Measurements from ENCODE around the gene CFAP43. TPM values are rescaled to one million over a fixed set of nuclear protein-coding genes. Genes with fewer than 3 reads are reported as not detected.

The CFAP43 gene
- total and polyA plus RNA-seq, 2 donors (not counting 1 experiment from before 2014, with no cell fraction given) = 0.12 TPM; not detected in 1

DNA sequence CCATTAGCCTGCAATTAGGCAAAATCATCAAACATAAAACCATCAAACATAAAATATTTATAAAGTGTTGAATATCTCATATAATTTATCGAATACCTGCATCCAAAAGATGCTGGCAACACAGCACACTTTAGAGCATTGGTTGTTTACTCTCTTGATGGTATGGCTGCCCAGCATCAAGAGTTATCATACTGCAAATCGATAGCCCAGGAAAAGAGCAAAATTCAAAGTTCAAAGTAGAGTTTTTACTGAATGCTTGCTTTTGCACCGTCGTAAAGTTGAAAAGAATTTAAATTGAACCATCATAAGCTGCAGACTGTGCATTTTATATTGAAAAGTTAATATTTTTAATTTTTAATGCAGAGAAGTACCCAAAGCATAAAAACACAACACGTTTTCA is 32.6 kb upstream of the CFAP43 start:
- 92% methylated on average over 1 of the region's 5 CpGs for WGBS (ENCODE audit: insufficient coverage)
- POLR2A ChIA-PET = no interaction called here
- Histone ChIP-seq H2AFZ (ENCODE audit: insufficient read depth, low read depth, low read length, poor library complexity, severe bottlenecking) (no peak overlapping the region), H3K27me3 (replicated peaks in 1 of 4; ENCODE audit: control extremely low read depth in 1 of 4, control insufficient read depth in 3 of 4, insufficient read depth in 4 of 4, low read length in 3 of 4) (no peaks in the 10 kb centered on the region), H3K79me2 (ENCODE audit: control insufficient read depth, insufficient read depth, low read length) (peaks cover 48% of the 10 kb centered on the region), H4K20me1 (ENCODE audit: control insufficient read depth, insufficient read depth, low read length, poor library complexity, severe bottlenecking) (peaks cover 10% of the 10 kb centered on the region), H3K4me2 (replicated peaks; ENCODE audit: low read depth, low read length, poor library complexity, severe bottlenecking) (no peak overlapping the region), H3K4me3 (ENCODE audit: control extremely low read depth in 1 of 5, extremely low read depth in 1 of 5, insufficient read depth in 1 of 5, low read depth in 2 of 5, low read length in 4 of 5) (no peak overlapping the region), H3K36me3 (replicated peaks in 1 of 2; ENCODE audit: control extremely low read depth in 1 of 2, control insufficient read depth in 1 of 2, extremely low read depth in 1 of 2, insufficient read depth in 2 of 2, low read length in 1 of 2) (peaks cover 11 to 56% of the 10 kb centered on the region in 2 experiments), H3K27ac (ENCODE audit: low read length in 2 of 2) (no peak overlapping the region), H3K9ac (ENCODE audit: low read length) (no peak overlapping the region), H3K4me1 (ENCODE audit: control insufficient read depth in 2 of 2, insufficient read depth in 2 of 2, low read length in 2 of 2) (peaks cover 20 to 22% of the 10 kb centered on the region in 2 donors), H3K9me3 (ENCODE audit: control extremely low read depth in 1 of 3, control insufficient read depth in 2 of 3, insufficient read depth in 1 of 3, low read length in 2 of 3) (no peaks in the 10 kb centered on the region)
- no peak for DNase-seq
- no peak for TF ChIP-seq EZH2 (IDR thresholded peaks at IDR 0.05; ENCODE audit: borderline replicate concordance, insufficient read depth, low read depth, low read length, poor library complexity, severe bottlenecking)
- TF ChIP-seq, protein P1, sequence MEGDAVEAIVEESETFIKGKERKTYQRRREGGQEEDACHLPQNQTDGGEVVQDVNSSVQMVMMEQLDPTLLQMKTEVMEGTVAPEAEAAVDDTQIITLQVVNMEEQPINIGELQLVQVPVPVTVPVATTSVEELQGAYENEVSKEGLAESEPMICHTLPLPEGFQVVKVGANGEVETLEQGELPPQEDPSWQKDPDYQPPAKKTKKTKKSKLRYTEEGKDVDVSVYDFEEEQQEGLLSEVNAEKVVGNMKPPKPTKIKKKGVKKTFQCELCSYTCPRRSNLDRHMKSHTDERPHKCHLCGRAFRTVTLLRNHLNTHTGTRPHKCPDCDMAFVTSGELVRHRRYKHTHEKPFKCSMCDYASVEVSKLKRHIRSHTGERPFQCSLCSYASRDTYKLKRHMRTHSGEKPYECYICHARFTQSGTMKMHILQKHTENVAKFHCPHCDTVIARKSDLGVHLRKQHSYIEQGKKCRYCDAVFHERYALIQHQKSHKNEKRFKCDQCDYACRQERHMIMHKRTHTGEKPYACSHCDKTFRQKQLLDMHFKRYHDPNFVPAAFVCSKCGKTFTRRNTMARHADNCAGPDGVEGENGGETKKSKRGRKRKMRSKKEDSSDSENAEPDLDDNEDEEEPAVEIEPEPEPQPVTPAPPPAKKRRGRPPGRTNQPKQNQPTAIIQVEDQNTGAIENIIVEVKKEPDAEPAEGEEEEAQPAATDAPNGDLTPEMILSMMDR (IDR thresholded peaks at IDR 0.05) = no peak
- H3K9me3 Mint-ChIP-seq (ENCODE audit: insufficient read depth) = no peaks in the 10 kb centered on the region
- CTCF ChIA-PET = no interaction called here
- intact Hi-C loops (cut with micrococcal nuclease) = loop anchor here (5.0 kb wide), 1 partner anchor 1347 kb away; the partner anchor contains the start of gene CNNM2
- no peaks in the 10 kb centered on the region for H3K27me3 Mint-ChIP-seq
- no peak overlapping the region for H3K4me3 Mint-ChIP-seq
- H3K4me1 Mint-ChIP-seq = peaks cover 59% of the 10 kb centered on the region
- no peak overlapping the region for H3K27ac Mint-ChIP-seq
- no peak for ATAC-seq (ENCODE audit: low read depth)

DNA sequence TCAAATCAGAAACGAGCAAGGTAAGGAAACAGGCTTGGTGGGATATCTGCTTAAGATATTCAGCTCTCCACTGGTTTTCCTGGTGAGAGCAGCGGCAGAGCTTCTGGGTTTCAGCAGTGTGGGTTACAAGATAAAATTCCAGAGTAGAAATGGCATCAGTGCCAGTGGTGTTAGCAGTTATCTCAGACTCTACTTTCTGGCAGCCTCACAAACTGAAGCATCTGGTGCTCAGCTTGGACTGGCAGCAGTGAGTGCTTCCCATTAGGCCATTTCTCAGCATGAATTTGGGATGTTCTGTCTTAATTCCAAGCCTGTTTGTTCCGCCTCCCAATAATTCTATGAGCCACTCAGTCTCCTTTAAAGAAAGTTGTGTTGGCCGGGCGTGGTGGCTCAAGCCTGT is 29.9 kb upstream of the CFAP43 start:
- Histone ChIP-seq H3K27me3 (replicated peaks in 1 of 4; ENCODE audit: control extremely low read depth in 1 of 4, control insufficient read depth in 3 of 4, insufficient read depth in 4 of 4, low read length in 3 of 4) (no peaks in the 10 kb centered on the region), H3K27ac (ENCODE audit: low read length in 2 of 2) (peak overlapping the region in 1 of 2 donors; percentile 18), H3K4me2 (replicated peaks; ENCODE audit: low read depth, low read length, poor library complexity, severe bottlenecking) (no peak overlapping the region), H3K9ac (ENCODE audit: low read length) (no peak overlapping the region), H3K4me1 (ENCODE audit: control insufficient read depth in 2 of 2, insufficient read depth in 2 of 2, low read length in 2 of 2) (peaks cover under 1% of the 10 kb centered on the region in 2 donors), H4K20me1 (ENCODE audit: control insufficient read depth, insufficient read depth, low read length, poor library complexity, severe bottlenecking) (peaks cover 11% of the 10 kb centered on the region), H3K9me3 (ENCODE audit: control extremely low read depth in 1 of 3, control insufficient read depth in 2 of 3, insufficient read depth in 1 of 3, low read length in 2 of 3) (no peaks in the 10 kb centered on the region), H3K36me3 (replicated peaks in 1 of 2; ENCODE audit: control extremely low read depth in 1 of 2, control insufficient read depth in 1 of 2, extremely low read depth in 1 of 2, insufficient read depth in 2 of 2, low read length in 1 of 2) (peaks cover 11 to 71% of the 10 kb centered on the region in 2 experiments), H3K79me2 (ENCODE audit: control insufficient read depth, insufficient read depth, low read length) (peaks cover 53% of the 10 kb centered on the region), H2AFZ (ENCODE audit: insufficient read depth, low read depth, low read length, poor library complexity, severe bottlenecking) (no peak overlapping the region), H3K4me3 (ENCODE audit: control extremely low read depth in 1 of 5, extremely low read depth in 1 of 5, insufficient read depth in 1 of 5, low read depth in 2 of 5, low read length in 4 of 5) (no peak overlapping the region)
- intact Hi-C loops (cut with micrococcal nuclease) = no loop called here
- Mint-ChIP-seq H3K27me3 (no peaks in the 10 kb centered on the region), H3K9me3 (ENCODE audit: insufficient read depth) (no peaks in the 10 kb centered on the region), H3K27ac (no peak overlapping the region), H3K4me3 (no peak overlapping the region), H3K4me1 (peaks cover 59% of the 10 kb centered on the region)
- WGBS (ENCODE audit: insufficient coverage) = 100% methylated on average over 3 of the region's 5 CpGs
- ChIA-PET CTCF (interaction anchor here (1.1 to 2.3 kb wide), 3 partner anchors 12 to 44 kb away, joined by 3 to 13 read pairs (median 3); no protein-coding TSS in a partner anchor), POLR2A (no interaction called here)
- no peak for TF ChIP-seq EZH2 (IDR thresholded peaks at IDR 0.05; ENCODE audit: borderline replicate concordance, insufficient read depth, low read depth, low read length, poor library complexity, severe bottlenecking)
- TF ChIP-seq, protein P1 (IDR thresholded peaks at IDR 0.05) = no peak
- DNase-seq = no peak
- ATAC-seq (ENCODE audit: low read depth) = no peak
